Gastrocnemius medialis (tissue), 4 donors: ENCODE results near the gene SPIRE2.

Source experiments
- CTCF ChIP-seq, 5 experiments: fragments of 450-650 bp in 3 of 5; fragments of 200-600 bp in 2 of 5; sonication (generic) in 2 of 5; IDR thresholded peaks in 4 of 5; conservative IDR thresholded peaks in 1 of 5; 1 replicate in 4 of 5; 2 replicates in 1 of 5; pipeline ENCODE4 v1.5.1; 2016 to 2019; ENCODE audit warnings: antibody characterized with exemption in 5 of 5, mild to moderate bottlenecking in 3 of 5, moderate library complexity in 3 of 5
- POLR2A ChIP-seq, 2 donors: fragments of 450-650 bp; IDR thresholded peaks; one replicate each; pipeline ENCODE4 v1.6.1; 2017; ENCODE audit warnings: antibody characterized with exemption in 2 of 2, mild to moderate bottlenecking in 2 of 2, moderate library complexity in 2 of 2

- no peak for TF ChIP-seq CTCF (IDR thresholded peaks at IDR 0.05 in 4 of 5, conservative IDR thresholded peaks at IDR 0.05 in 1 of 5)
- no peak for TF ChIP-seq POLR2A (IDR thresholded peaks at IDR 0.05)
These were observed 23.0 kb upstream of the SPIRE2 start for GRCh38 chr16:89805136-89805905.
